CD14-positive monocyte (primary cell): ENCODE data around the gene NBAS. TPM values are rescaled to one million over a fixed set of nuclear protein-coding genes. Genes with fewer than 3 reads are reported as not detected.

Source experiments
- DNase-seq, 3 donors: peaks; one replicate each; pipeline ENCODE4 v3.0.0-alpha.2; 2011 to 2022
- H2AFZ ChIP-seq: 2 replicates; pipeline ENCODE4 v1.6.0; 2012; ENCODE audit warnings: mild to moderate bottlenecking, low read depth, low read length, inconsistent platforms; ENCODE audit not compliant: insufficient read depth, poor library complexity, severe bottlenecking
- H3K27ac ChIP-seq, 2 donors: 1 replicate in 1 of 2; 2 replicates in 1 of 2; pipeline ENCODE4 v1.5.1; 2012 to 2013; ENCODE audit warnings: low read length in 2 of 2, control low read depth in 1 of 2, inconsistent platforms in 1 of 2, low read depth in 1 of 2, mild to moderate bottlenecking in 1 of 2
- H3K27me3 ChIP-seq, 2 donors: one replicate each; pipeline versions ENCODE4 v1.6.0 to v1.6.1; 2011 to 2013; ENCODE audit warnings: low read length in 2 of 2; ENCODE audit not compliant: control insufficient read depth in 2 of 2, insufficient read depth in 2 of 2
- H3K36me3 ChIP-seq, 2 donors: replicated peaks in 1 of 2; 1 replicate in 1 of 2; 2 replicates in 1 of 2; pipeline versions ENCODE4 v1.5.1 to v1.6.1; 2012 to 2013; ENCODE audit warnings: low read length in 2 of 2, control low read depth in 1 of 2, inconsistent platforms in 1 of 2, mild to moderate bottlenecking in 1 of 2; ENCODE audit not compliant: insufficient read depth in 2 of 2, control insufficient read depth in 1 of 2
- H3K4me1 ChIP-seq, 2 donors: 1 replicate in 1 of 2; 2 replicates in 1 of 2; pipeline versions ENCODE4 v1.5.1 to v1.6.1; 2012 to 2013; ENCODE audit warnings: low read length in 2 of 2, control low read depth in 1 of 2, inconsistent platforms in 1 of 2, mild to moderate bottlenecking in 1 of 2, moderate library complexity in 1 of 2; ENCODE audit not compliant: insufficient read depth in 2 of 2, control insufficient read depth in 1 of 2
- H3K4me2 ChIP-seq: replicated peaks from 2 replicates; pipeline ENCODE3; 2012; ENCODE audit warnings: low read length, moderate library complexity, mild to moderate bottlenecking; ENCODE audit not compliant: poor library complexity, severe bottlenecking; ENCODE audit errors: extremely low read depth
- H3K4me3 ChIP-seq, 3 experiments: fragments of 200-600 bp in 1 of 3; sonication (generic) in 1 of 3; replicated peaks in 1 of 3; 1 replicate in 2 of 3; 2 replicates in 1 of 3; pipeline ENCODE4 v1.5.1; 2011 to 2013; ENCODE audit warnings: low read length in 3 of 3, mild to moderate bottlenecking in 3 of 3, control low read depth in 2 of 3, low read depth in 2 of 3, inconsistent platforms in 1 of 3, moderate library complexity in 1 of 3
- H3K79me2 ChIP-seq: 2 replicates; pipeline ENCODE4 v1.6.0; 2012; ENCODE audit warnings: mild to moderate bottlenecking, control low read depth, inconsistent platforms, low read length, moderate library complexity; ENCODE audit not compliant: insufficient read depth
- H3K9ac ChIP-seq: 2 replicates; pipeline ENCODE4 v1.6.0; 2017; ENCODE audit warnings: low read length, mild to moderate bottlenecking; ENCODE audit not compliant: insufficient read depth, poor library complexity, severe bottlenecking
- H3K9me3 ChIP-seq, 2 donors: replicated peaks in 1 of 2; 1 replicate in 1 of 2; 2 replicates in 1 of 2; pipeline versions ENCODE4 v1.5.1 to v1.6.1; 2012 to 2013; ENCODE audit warnings: low read length in 2 of 2, control low read depth in 1 of 2; ENCODE audit not compliant: control insufficient read depth in 1 of 2, insufficient read depth in 1 of 2
- H4K20me1 ChIP-seq: 2 replicates; pipeline ENCODE4 v1.6.0; 2012; ENCODE audit warnings: mild to moderate bottlenecking, low read length, control low read depth, moderate library complexity; ENCODE audit not compliant: insufficient read depth
- H3K27ac Mint-ChIP-seq, 7 donors: one replicate each; pipeline ENCODE4 v1.8.0; 2020; ENCODE audit warnings: mild to moderate bottlenecking in 7 of 7, mixed read lengths in 7 of 7, moderate library complexity in 6 of 7, inconsistent platforms in 2 of 7
- H3K27me3 Mint-ChIP-seq, 3 donors: one replicate each; pipeline ENCODE4 v1.8.0; 2021 to 2022; ENCODE audit warnings: low read depth in 3 of 3, mild to moderate bottlenecking in 3 of 3, mixed read lengths in 3 of 3, moderate library complexity in 3 of 3, inconsistent platforms in 1 of 3
- H3K36me3 Mint-ChIP-seq, 2 donors: one replicate each; pipeline ENCODE4 v1.8.0; 2020; ENCODE audit warnings: mixed read lengths in 2 of 2, inconsistent platforms in 1 of 2, mild to moderate bottlenecking in 1 of 2
- H3K4me1 Mint-ChIP-seq: one replicate; pipeline ENCODE4 v1.8.0; 2020; ENCODE audit warnings: mild to moderate bottlenecking, mixed read lengths
- H3K4me3 Mint-ChIP-seq, 2 donors: one replicate each; pipeline ENCODE4 v1.8.0; 2020; ENCODE audit warnings: mild to moderate bottlenecking in 2 of 2, mixed read lengths in 2 of 2, moderate library complexity in 1 of 2
- H3K9me3 Mint-ChIP-seq, 7 donors: one replicate each; pipeline ENCODE4 v1.8.0; 2020 to 2022; ENCODE audit warnings: mixed read lengths in 7 of 7, mild to moderate bottlenecking in 6 of 7, moderate library complexity in 6 of 7, inconsistent platforms in 2 of 7
- WGBS: methylation state at CpG from one replicate; pipeline ENCODE4 v1.1.5; 2013; ENCODE audit warnings: missing lambda C conversion rate; ENCODE audit not compliant: insufficient coverage; 5-methylcytosine and 5-hydroxymethylcytosine counted together
- intact Hi-C, 2 donors: fragments of 100-400 bp; cut with micrococcal nuclease; formaldehyde crosslinking; loops; one replicate each; pipeline versions ENCODE4 v1.15.0 to v1.15.1; 2023
- polyA plus RNA-seq, 3 donors: library from polyadenylated mRNA; depleted of rRNA in 1 of 3; unstranded in 2 of 3; stranded (reverse) in 1 of 3; fragments of 300-500 nt in 2 of 3; fragments of >200 nt in 1 of 3; fragmentation: Illumina TruSeq in 2 of 3; gene quantifications; 1 replicate in 2 of 3; 2 replicates in 1 of 3; pipeline ENCODE4 v1.2.3, GENCODE V29; 2012 to 2021
- TF ChIP-seq, protein P1 (sequence below): fragments of 200-600 bp; IDR thresholded peaks from one replicate; pipeline ENCODE4 v1.8.0; 2022; ENCODE audit warnings: antibody characterized with exemption, mild to moderate bottlenecking

NBAS gene
- polyA plus RNA-seq, 3 donors = 8.9 to 10.9 (median 8.9) TPM

DNA sequence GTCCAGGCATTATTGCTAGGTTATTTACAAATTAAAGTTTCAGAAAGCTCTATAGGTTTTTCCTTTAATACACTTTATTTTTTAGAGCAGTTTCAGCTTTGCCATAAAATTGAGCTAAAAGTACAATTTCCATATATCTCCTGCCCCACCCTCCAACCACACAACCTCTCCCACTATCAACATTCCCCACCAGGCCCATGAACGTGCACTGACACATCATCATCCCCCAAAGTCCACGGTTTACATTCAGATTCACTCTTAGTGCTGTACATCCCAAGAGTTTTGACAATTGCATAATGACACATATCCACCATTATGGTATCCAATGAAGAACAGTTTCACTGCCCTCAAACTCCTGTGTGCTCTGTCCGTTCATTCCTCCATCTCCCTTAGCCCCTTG, 139.4 kb downstream of the NBAS start:
- TF ChIP-seq, protein P1, sequence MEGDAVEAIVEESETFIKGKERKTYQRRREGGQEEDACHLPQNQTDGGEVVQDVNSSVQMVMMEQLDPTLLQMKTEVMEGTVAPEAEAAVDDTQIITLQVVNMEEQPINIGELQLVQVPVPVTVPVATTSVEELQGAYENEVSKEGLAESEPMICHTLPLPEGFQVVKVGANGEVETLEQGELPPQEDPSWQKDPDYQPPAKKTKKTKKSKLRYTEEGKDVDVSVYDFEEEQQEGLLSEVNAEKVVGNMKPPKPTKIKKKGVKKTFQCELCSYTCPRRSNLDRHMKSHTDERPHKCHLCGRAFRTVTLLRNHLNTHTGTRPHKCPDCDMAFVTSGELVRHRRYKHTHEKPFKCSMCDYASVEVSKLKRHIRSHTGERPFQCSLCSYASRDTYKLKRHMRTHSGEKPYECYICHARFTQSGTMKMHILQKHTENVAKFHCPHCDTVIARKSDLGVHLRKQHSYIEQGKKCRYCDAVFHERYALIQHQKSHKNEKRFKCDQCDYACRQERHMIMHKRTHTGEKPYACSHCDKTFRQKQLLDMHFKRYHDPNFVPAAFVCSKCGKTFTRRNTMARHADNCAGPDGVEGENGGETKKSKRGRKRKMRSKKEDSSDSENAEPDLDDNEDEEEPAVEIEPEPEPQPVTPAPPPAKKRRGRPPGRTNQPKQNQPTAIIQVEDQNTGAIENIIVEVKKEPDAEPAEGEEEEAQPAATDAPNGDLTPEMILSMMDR = no peak
- Mint-ChIP-seq H3K4me1 (no peaks in the 10 kb centered on the region), H3K9me3 (no peaks in the 10 kb centered on the region), H3K27ac (no peak overlapping the region), H3K4me3 (no peak overlapping the region), H3K36me3 (peaks cover 43 to 45% of the 10 kb centered on the region in 2 donors), H3K27me3 (no peaks in the 10 kb centered on the region)
- no peak for DNase-seq
- Histone ChIP-seq H3K4me3 (no peak overlapping the region), H3K4me2 (no peak overlapping the region), H3K27ac (no peak overlapping the region), H3K27me3 (no peaks in the 10 kb centered on the region), H4K20me1 (no peaks in the 10 kb centered on the region), H2AFZ (no peak overlapping the region), H3K4me1 (no peaks in the 10 kb centered on the region), H3K9me3 (no peaks in the 10 kb centered on the region), H3K9ac (no peak overlapping the region), H3K36me3 (peaks cover 8 to 27% of the 10 kb centered on the region in 2 donors), H3K79me2 (no peaks in the 10 kb centered on the region)
- WGBS = 94% methylated on average over 3 of the region's 3 CpGs
- intact Hi-C loops = no loop called here

- TF ChIP-seq, protein P1 = no peak
- Mint-ChIP-seq H3K27me3 (no peaks in the 10 kb centered on the region), H3K36me3 (peaks cover 48 to 67% of the 10 kb centered on the region in 2 donors), H3K27ac (no peak overlapping the region), H3K4me3 (no peak overlapping the region), H3K4me1 (no peaks in the 10 kb centered on the region), H3K9me3 (no peaks in the 10 kb centered on the region)
- Histone ChIP-seq H4K20me1 (no peaks in the 10 kb centered on the region), H3K27me3 (no peaks in the 10 kb centered on the region), H3K9me3 (no peaks in the 10 kb centered on the region), H2AFZ (no peak overlapping the region), H3K4me3 (no peak overlapping the region), H3K36me3 (peaks cover 8 to 60% of the 10 kb centered on the region in 2 donors), H3K79me2 (no peaks in the 10 kb centered on the region), H3K27ac (no peak overlapping the region), H3K4me1 (no peaks in the 10 kb centered on the region), H3K9ac (no peak overlapping the region), H3K4me2 (no peak overlapping the region)
- DNase-seq = no peak
- no CpG with 5 or more reads among the region's 2 CpGs for WGBS
- intact Hi-C loops = no loop called here
These were observed 145.4 kb downstream of the NBAS start for GRCh38 chr2:15415748-15416147.
